ENCODE measurements around the gene TENT5C.

Gene TENT5C

DNA sequence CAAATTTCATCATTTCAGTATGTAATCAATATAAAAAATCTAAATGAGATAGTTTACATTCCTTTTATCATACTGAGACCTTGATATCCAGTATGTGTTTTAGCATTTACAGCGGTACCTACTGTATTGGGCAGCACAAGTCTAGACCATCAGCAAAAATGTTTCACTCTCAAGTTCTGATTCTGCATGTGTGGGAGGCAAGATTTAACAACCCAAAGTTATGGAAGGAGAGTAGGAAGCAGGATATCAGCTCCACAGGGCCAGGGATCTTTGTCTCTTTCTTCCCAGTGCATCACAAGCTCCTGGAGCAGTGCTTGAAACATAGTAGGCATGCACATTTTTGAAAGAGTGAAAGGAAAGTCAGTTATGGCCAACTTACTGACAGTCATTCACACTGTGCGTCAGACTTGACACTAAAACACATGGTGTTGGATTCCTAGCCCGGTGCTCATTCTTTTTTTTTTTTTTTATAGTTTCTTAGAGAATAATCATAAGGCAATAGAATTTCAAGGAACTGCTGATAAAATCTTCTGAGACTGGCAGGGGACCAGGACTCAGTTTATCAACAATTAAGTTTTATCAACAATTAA is 6.1 kb downstream of the TENT5C start:
- Histone ChIP-seq H3K36me3 (ENCODE audit: control insufficient read depth, low read length) (no peaks in the 10 kb centered on the region), H3K4me3 (ENCODE audit: low read length) (no peak overlapping the region), H3K9me2 (replicated peaks; ENCODE audit: control insufficient read depth, low read length) (no peaks in the 10 kb centered on the region), H3K27ac (ENCODE audit: low read depth, low read length) (no peak overlapping the region), H3F3A (ENCODE audit: control insufficient read depth, insufficient read depth) (no peaks in the 10 kb centered on the region), H3K9me3 (ENCODE audit: control insufficient read depth, insufficient read depth, low read length) (no peaks in the 10 kb centered on the region), H3K4me1 (ENCODE audit: control insufficient read depth, low read length) (peaks cover 10% of the 10 kb centered on the region), H3K4me2 (ENCODE audit: low read length) (no peak overlapping the region), H3K79me2 (ENCODE audit: control insufficient read depth, low read length) (no peaks in the 10 kb centered on the region), H3K27me3 (ENCODE audit: control insufficient read depth, low read length) (peaks cover 50% of the 10 kb centered on the region), H4K20me1 (ENCODE audit: control insufficient read depth, insufficient read depth, low read depth, low read length) (no peaks in the 10 kb centered on the region)
- TF ChIP-seq, protein P1, sequence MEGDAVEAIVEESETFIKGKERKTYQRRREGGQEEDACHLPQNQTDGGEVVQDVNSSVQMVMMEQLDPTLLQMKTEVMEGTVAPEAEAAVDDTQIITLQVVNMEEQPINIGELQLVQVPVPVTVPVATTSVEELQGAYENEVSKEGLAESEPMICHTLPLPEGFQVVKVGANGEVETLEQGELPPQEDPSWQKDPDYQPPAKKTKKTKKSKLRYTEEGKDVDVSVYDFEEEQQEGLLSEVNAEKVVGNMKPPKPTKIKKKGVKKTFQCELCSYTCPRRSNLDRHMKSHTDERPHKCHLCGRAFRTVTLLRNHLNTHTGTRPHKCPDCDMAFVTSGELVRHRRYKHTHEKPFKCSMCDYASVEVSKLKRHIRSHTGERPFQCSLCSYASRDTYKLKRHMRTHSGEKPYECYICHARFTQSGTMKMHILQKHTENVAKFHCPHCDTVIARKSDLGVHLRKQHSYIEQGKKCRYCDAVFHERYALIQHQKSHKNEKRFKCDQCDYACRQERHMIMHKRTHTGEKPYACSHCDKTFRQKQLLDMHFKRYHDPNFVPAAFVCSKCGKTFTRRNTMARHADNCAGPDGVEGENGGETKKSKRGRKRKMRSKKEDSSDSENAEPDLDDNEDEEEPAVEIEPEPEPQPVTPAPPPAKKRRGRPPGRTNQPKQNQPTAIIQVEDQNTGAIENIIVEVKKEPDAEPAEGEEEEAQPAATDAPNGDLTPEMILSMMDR (IDR thresholded peaks at IDR 0.05; ENCODE audit: low read depth, low read length, poor library complexity, severe bottlenecking) = no peak
- no peak for TF ChIP-seq EZH2phosphoT487 (IDR thresholded peaks at IDR 0.05; ENCODE audit: borderline replicate concordance, low read length)

DNA sequence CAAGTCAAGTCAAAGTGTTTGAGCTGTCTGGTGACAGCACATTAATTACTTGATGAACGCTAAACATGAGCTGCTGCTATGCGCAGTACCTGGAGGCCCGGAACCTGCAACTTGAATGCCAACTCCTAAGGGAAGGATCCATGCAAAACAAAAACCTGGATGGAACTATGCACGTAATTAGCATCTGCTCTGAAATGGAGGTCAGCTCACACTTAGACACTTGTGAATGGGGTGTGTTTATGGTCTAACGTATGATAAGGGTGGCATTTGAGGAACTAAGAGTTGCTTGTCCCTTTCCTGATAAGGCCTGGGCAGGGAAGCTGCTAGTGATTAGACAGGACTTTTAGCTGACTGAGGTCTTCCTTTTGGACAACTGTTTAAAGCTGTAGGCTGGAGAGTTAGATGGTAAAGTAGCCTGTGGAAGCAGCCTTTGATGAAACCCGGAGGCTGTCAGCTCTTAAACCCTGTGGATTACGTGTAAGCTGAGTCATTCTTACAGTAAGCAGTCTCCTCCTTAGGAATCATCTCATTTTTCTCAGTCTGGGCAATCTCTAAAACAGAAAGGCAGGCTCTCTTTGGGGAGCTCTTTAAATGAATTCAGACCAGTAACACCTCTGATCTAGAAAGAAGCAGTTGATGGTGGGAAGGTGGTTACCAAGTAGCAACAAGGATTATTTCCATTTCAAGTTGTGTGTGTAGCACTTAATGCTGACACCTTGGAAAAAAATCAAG is 6.8 kb downstream of the TENT5C start:
- Histone ChIP-seq H3K27me3 (ENCODE audit: control insufficient read depth, low read length) (peaks cover 43% of the 10 kb centered on the region), H3F3A (ENCODE audit: control insufficient read depth, insufficient read depth) (no peaks in the 10 kb centered on the region), H4K20me1 (ENCODE audit: control insufficient read depth, insufficient read depth, low read depth, low read length) (no peaks in the 10 kb centered on the region), H3K4me2 (ENCODE audit: low read length) (no peak overlapping the region), H3K4me3 (ENCODE audit: low read length) (no peak overlapping the region), H3K36me3 (ENCODE audit: control insufficient read depth, low read length) (no peaks in the 10 kb centered on the region), H3K9me3 (ENCODE audit: control insufficient read depth, insufficient read depth, low read length) (no peaks in the 10 kb centered on the region), H3K79me2 (ENCODE audit: control insufficient read depth, low read length) (no peaks in the 10 kb centered on the region), H3K27ac (ENCODE audit: low read depth, low read length) (no peak overlapping the region), H3K4me1 (ENCODE audit: control insufficient read depth, low read length) (peaks cover 9% of the 10 kb centered on the region), H3K9me2 (replicated peaks; ENCODE audit: control insufficient read depth, low read length) (no peaks in the 10 kb centered on the region)
- no peak for TF ChIP-seq EZH2phosphoT487 (IDR thresholded peaks at IDR 0.05; ENCODE audit: borderline replicate concordance, low read length)
- TF ChIP-seq, protein P1 (IDR thresholded peaks at IDR 0.05; ENCODE audit: low read depth, low read length, poor library complexity, severe bottlenecking) = no peak

DNA sequence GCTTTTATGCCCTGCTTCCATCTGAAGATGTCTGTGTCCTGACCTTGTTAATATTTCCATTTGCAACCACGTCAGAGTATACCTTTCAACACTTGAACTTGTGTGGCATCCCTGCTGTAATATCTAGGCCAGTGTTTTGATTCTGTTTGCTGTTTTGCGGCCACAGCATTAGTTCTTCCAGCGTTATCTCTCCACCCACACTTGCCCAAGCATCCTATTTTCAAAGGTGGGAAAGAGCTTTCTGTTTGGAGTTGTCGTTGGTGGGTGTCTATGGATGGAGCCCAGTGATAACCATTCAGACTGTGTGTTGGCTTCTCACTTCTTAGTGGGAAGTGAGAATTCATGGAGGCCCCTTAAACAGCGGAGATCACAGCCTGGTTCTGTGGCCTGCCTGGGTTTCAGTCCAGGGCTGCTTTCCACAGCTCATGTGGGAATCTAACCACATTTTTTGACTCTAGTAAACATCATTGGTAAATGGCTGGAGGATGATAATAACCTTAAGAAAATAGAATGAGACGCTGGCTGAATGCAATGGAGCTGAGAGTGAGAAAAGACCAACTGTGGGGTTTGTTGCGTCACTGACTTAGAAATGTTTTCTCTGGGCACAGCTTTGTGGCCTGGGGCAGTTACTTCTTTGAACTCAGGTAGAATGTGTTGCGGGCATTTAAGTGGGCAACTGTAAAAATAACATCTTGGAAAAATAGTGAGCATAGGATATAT is 7.6 kb downstream of the TENT5C start:
- Histone ChIP-seq H3K4me2 (ENCODE audit: low read length) (no peak overlapping the region), H3K9me2 (replicated peaks; ENCODE audit: control insufficient read depth, low read length) (no peaks in the 10 kb centered on the region), H3K9me3 (ENCODE audit: control insufficient read depth, insufficient read depth, low read length) (no peaks in the 10 kb centered on the region), H3K4me3 (ENCODE audit: low read length) (no peak overlapping the region), H3K36me3 (ENCODE audit: control insufficient read depth, low read length) (no peaks in the 10 kb centered on the region), H3K27me3 (ENCODE audit: control insufficient read depth, low read length) (peaks cover 35% of the 10 kb centered on the region), H3K4me1 (ENCODE audit: control insufficient read depth, low read length) (peaks cover 10% of the 10 kb centered on the region), H3K79me2 (ENCODE audit: control insufficient read depth, low read length) (no peaks in the 10 kb centered on the region), H4K20me1 (ENCODE audit: control insufficient read depth, insufficient read depth, low read depth, low read length) (no peaks in the 10 kb centered on the region), H3K27ac (ENCODE audit: low read depth, low read length) (no peak overlapping the region), H3F3A (ENCODE audit: control insufficient read depth, insufficient read depth) (no peaks in the 10 kb centered on the region)
- TF ChIP-seq EZH2phosphoT487 (IDR thresholded peaks at IDR 0.05; ENCODE audit: borderline replicate concordance, low read length) = no peak
- TF ChIP-seq, protein P1 (IDR thresholded peaks at IDR 0.05; ENCODE audit: low read depth, low read length, poor library complexity, severe bottlenecking) = no peak

All from DOHH2 (cell line).